Astrocyte (in vitro differentiated cells and primary cell): ENCODE measurements around the gene NRP1.

Source experiments
- CTCF ChIP-seq: IDR thresholded peaks from 2 replicates; pipeline ENCODE4 v1.5.1; 2011; ENCODE audit warnings: low read depth, mild to moderate bottlenecking, inconsistent platforms, low read length, moderate library complexity; ENCODE audit not compliant: insufficient read depth
- EZH2 ChIP-seq: IDR thresholded peaks from 2 replicates; pipeline ENCODE4 v1.6.1; 2012; ENCODE audit warnings: mild to moderate bottlenecking, low read length, inconsistent platforms; ENCODE audit not compliant: insufficient read depth

DNA sequence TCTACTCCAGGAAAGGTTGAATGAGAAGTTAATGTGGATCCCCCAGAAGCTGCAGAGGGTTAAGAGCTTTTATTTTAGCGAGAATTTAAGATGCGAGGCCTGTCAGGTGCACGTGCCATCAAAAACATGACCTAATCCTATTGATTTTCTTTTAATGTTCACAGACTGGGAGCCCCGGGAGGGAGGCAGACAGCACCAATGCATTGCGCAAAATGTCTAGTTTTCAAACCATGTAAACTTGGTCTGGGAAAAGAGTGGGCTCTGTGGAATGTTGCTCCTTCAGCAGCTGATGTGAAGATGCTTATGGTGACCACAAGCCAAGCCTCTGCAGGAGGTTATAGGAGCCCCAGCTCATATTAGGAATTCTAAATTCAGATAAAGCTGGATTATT, 204.5 kb downstream of the NRP1 start:
- TF ChIP-seq CTCF (no peak), EZH2 (no peak)
